ENCODE measurements around the gene OR1G1.
"Not testable (repeated sequence)": the region's sequence is repeated elsewhere in the genome, so short reads cannot be mapped to it uniquely, and the experiment has no call there.

Gene OR1G1

GRCh38 chr17:3127451-3127850, at the start of gene OR1G1:
Gene OR1G1, minus strand, starts transcription at chr17:3127551. Its CDS starts 0 bp downstream, at chr17:3127551.
- H3K4me3 ChIP-seq (ENCODE audit: low read depth, low read length): no peak within 1 kb of the TSS
- no peak for TF ChIP-seq CTCF (IDR thresholded peaks at IDR 0.05; ENCODE audit: low read depth, low read length, missing control alignments)
- no peak for DNase-seq (ENCODE audit: low read depth)

- H3K4me3 ChIP-seq (ENCODE audit: low read depth, low read length): no peak overlapping the region
- DNase-seq (ENCODE audit: low read depth): peak; percentile 8
- TF ChIP-seq CTCF (IDR thresholded peaks at IDR 0.05; ENCODE audit: low read depth, low read length, missing control alignments): no peak
Observed at GRCh38 chr17:3167574-3167973, 40.2 kb upstream of the OR1G1 start.

GRCh38 chr17:3157218-3157617, 29.9 kb upstream of the OR1G1 start:
- no peak for DNase-seq (ENCODE audit: low read depth)
- no peak overlapping the region for H3K4me3 ChIP-seq (ENCODE audit: low read depth, low read length)
- TF ChIP-seq CTCF (IDR thresholded peaks at IDR 0.05; ENCODE audit: low read depth, low read length, missing control alignments): no peak

- not testable (repeated sequence) for DNase-seq (ENCODE audit: low read depth); H3K4me3 ChIP-seq (ENCODE audit: low read depth, low read length)
Observed at GRCh38 chr17:3137494-3137893, 10.1 kb upstream of the OR1G1 start.

GRCh38 chr17:3104322-3104721, 23.0 kb downstream of the OR1G1 start, which contains the start of gene OR1D2:
Gene OR1D2, minus strand, starts transcription at chr17:3104422. Its CDS starts 11,426 bp downstream, at chr17:3092996.
- no peak within 1 kb of the TSS for H3K4me3 ChIP-seq (ENCODE audit: low read depth, low read length)
- TF ChIP-seq CTCF (IDR thresholded peaks at IDR 0.05; ENCODE audit: low read depth, low read length, missing control alignments): no peak
- DNase-seq (ENCODE audit: low read depth): no peak
